Naive B cell (primary cell): Measurements from ENCODE around the gene IFNB1. TPM values are rescaled to one million over a fixed set of nuclear protein-coding genes. Genes with fewer than 3 reads are reported as not detected.

ENCODE experiments used
- ATAC-seq, 2 donors: fragments of 150-1000 bp; cut with Tn5 transposase; 2 replicates each; pipeline ENCODE4 v1.10.0; 2021; ENCODE audit warnings: low read depth in 2 of 2, mild to moderate bottlenecking in 2 of 2, moderate library complexity in 2 of 2
- DNase-seq: peaks from one replicate; pipeline ENCODE4 v3.0.0; 2022
- H3K27ac Mint-ChIP-seq, 6 donors: one replicate each; pipeline ENCODE4 v1.8.0; 2020 to 2022; ENCODE audit warnings: mild to moderate bottlenecking in 6 of 6, mixed read lengths in 6 of 6, moderate library complexity in 5 of 6, inconsistent platforms in 2 of 6
- H3K27me3 Mint-ChIP-seq, 3 donors: one replicate each; pipeline ENCODE4 v1.8.0; 2021 to 2022; ENCODE audit warnings: mixed read lengths in 3 of 3, mild to moderate bottlenecking in 1 of 3
- H3K36me3 Mint-ChIP-seq, 2 donors: one replicate each; pipeline ENCODE4 v1.8.0; 2020 to 2022; ENCODE audit warnings: mixed read lengths in 2 of 2, inconsistent platforms in 1 of 2, mild to moderate bottlenecking in 1 of 2
- H3K4me1 Mint-ChIP-seq, 3 donors: one replicate each; pipeline ENCODE4 v1.8.0; 2020 to 2022; ENCODE audit warnings: mixed read lengths in 3 of 3, inconsistent platforms in 1 of 3, mild to moderate bottlenecking in 1 of 3, moderate library complexity in 1 of 3
- H3K4me3 Mint-ChIP-seq, 8 donors: one replicate each; pipeline ENCODE4 v1.8.0; 2020 to 2022; ENCODE audit warnings: mild to moderate bottlenecking in 8 of 8, mixed read lengths in 8 of 8, moderate library complexity in 8 of 8, inconsistent platforms in 2 of 8
- H3K9me3 Mint-ChIP-seq, 7 donors: one replicate each; pipeline ENCODE4 v1.8.0; 2020 to 2022; ENCODE audit warnings: mixed read lengths in 7 of 7, mild to moderate bottlenecking in 5 of 7, inconsistent platforms in 2 of 7, moderate library complexity in 1 of 7
- polyA plus RNA-seq, 6 donors: library from polyadenylated mRNA; unstranded; fragments of 300-500 nt; fragmentation: Illumina TruSeq; gene quantifications; one replicate each; pipeline ENCODE4 v1.2.3, GENCODE V29; 2021; ENCODE audit warnings: low read depth in 6 of 6

Gene IFNB1
- polyA plus RNA-seq, 6 donors from 2014 or later = not detected

GRCh38 chr9:21086538-21086937 is 8.8 kb upstream of the IFNB1 start:
- peaks cover 0 to 14% of the 10 kb centered on the region in 2 donors for H3K36me3 Mint-ChIP-seq
- no peak for ATAC-seq
- H3K27me3 Mint-ChIP-seq = no peaks in the 10 kb centered on the region
- peaks cover 0 to 14% (median 3%) of the 10 kb centered on the region in 7 donors for H3K9me3 Mint-ChIP-seq
- H3K27ac Mint-ChIP-seq = no peak overlapping the region
- no peak for DNase-seq
- H3K4me1 Mint-ChIP-seq = peaks cover 4 to 9% (median 5%) of the 10 kb centered on the region in 3 donors
- H3K4me3 Mint-ChIP-seq = no peak overlapping the region

- no peak for DNase-seq
- no peaks in the 10 kb centered on the region for H3K27me3 Mint-ChIP-seq
- no peak overlapping the region for H3K4me3 Mint-ChIP-seq
- peaks cover 0 to 14% of the 10 kb centered on the region in 2 donors for H3K36me3 Mint-ChIP-seq
- H3K27ac Mint-ChIP-seq = no peak overlapping the region
- no peak for ATAC-seq
- peaks cover 0 to 3% (median 3%) of the 10 kb centered on the region in 3 donors for H3K4me1 Mint-ChIP-seq
- H3K9me3 Mint-ChIP-seq = peaks cover 0 to 14% (median 3%) of the 10 kb centered on the region in 7 donors
Observed at GRCh38 chr9:21085005-21085404, 7.3 kb upstream of the IFNB1 start.

- no peaks in the 10 kb centered on the region for H3K27me3 Mint-ChIP-seq
- H3K4me3 Mint-ChIP-seq = no peak overlapping the region
- H3K36me3 Mint-ChIP-seq = peaks cover 0 to 14% of the 10 kb centered on the region in 2 donors
- peaks cover 0 to 14% (median 3%) of the 10 kb centered on the region in 7 donors for H3K9me3 Mint-ChIP-seq
- H3K27ac Mint-ChIP-seq = no peak overlapping the region
- peaks cover 0 to 3% (median 3%) of the 10 kb centered on the region in 3 donors for H3K4me1 Mint-ChIP-seq
- DNase-seq (no peak), ATAC-seq (no peak)
Observed at GRCh38 chr9:21084242-21084850, 6.6 kb upstream of the IFNB1 start.

- no peak for ATAC-seq
- H3K4me3 Mint-ChIP-seq = peak overlapping the region in 1 of 8 donors; percentile 2
- H3K9me3 Mint-ChIP-seq = peaks cover 0 to 14% (median 3%) of the 10 kb centered on the region in 7 donors
- H3K27me3 Mint-ChIP-seq = no peaks in the 10 kb centered on the region
- H3K4me1 Mint-ChIP-seq = peaks cover 0 to 3% (median 3%) of the 10 kb centered on the region in 3 donors
- H3K27ac Mint-ChIP-seq = peak overlapping the region in 1 of 6 donors; percentile 52
- no peak for DNase-seq
- peaks cover 0 to 14% of the 10 kb centered on the region in 2 donors for H3K36me3 Mint-ChIP-seq
Observed at GRCh38 chr9:21082671-21083070, 4.9 kb upstream of the IFNB1 start.

- DNase-seq = no peak
- H3K4me3 Mint-ChIP-seq = no peak overlapping the region
Observed at GRCh38 chr9:21081999-21082398, 4.3 kb upstream of the IFNB1 start.

GRCh38 chr9:21081451-21081850 is 3.7 kb upstream of the IFNB1 start:
- H3K4me1 Mint-ChIP-seq = peaks cover 0 to 3% (median 3%) of the 10 kb centered on the region in 3 donors

More at GRCh38 chr9:21081999-21082398, 4.3 kb upstream of the IFNB1 start:
- Mint-ChIP-seq H3K27ac (no peak overlapping the region), H3K9me3 (peaks cover 0 to 14% (median 3%) of the 10 kb centered on the region in 7 donors), H3K4me1 (peaks cover 0 to 3% (median 3%) of the 10 kb centered on the region in 3 donors), H3K36me3 (peaks cover 0 to 14% of the 10 kb centered on the region in 2 donors), H3K27me3 (no peaks in the 10 kb centered on the region)
- no peak for ATAC-seq

GRCh38 chr9:21080793-21081192 is 3.1 kb upstream of the IFNB1 start:
- H3K4me1 Mint-ChIP-seq = peaks cover 0 to 3% (median 3%) of the 10 kb centered on the region in 3 donors
- ATAC-seq (no peak), DNase-seq (no peak)
- no peaks in the 10 kb centered on the region for H3K27me3 Mint-ChIP-seq
- H3K27ac Mint-ChIP-seq = no peak overlapping the region
- H3K4me3 Mint-ChIP-seq = no peak overlapping the region
- H3K9me3 Mint-ChIP-seq = peaks cover 0 to 8% (median 3%) of the 10 kb centered on the region in 7 donors
- peaks cover 0 to 6% of the 10 kb centered on the region in 2 donors for H3K36me3 Mint-ChIP-seq

More at GRCh38 chr9:21081451-21081850, 3.7 kb upstream of the IFNB1 start:
- Mint-ChIP-seq H3K27me3 (no peaks in the 10 kb centered on the region), H3K27ac (peak overlapping the region in 1 of 6 donors; percentile 61), H3K36me3 (peaks cover 0 to 12% of the 10 kb centered on the region in 2 donors), H3K9me3 (peaks cover 0 to 12% (median 3%) of the 10 kb centered on the region in 7 donors), H3K4me3 (no peak overlapping the region)
- no peak for DNase-seq
- no peak for ATAC-seq

- Mint-ChIP-seq H3K9me3 (peaks cover 0 to 4% (median 0%) of the 10 kb centered on the region in 7 donors), H3K4me1 (peaks cover 0 to 3% (median 3%) of the 10 kb centered on the region in 3 donors), H3K27me3 (no peaks in the 10 kb centered on the region), H3K27ac (no peak overlapping the region), H3K36me3 (no peaks in the 10 kb centered on the region), H3K4me3 (no peak overlapping the region)
- no peak for DNase-seq
- no peak for ATAC-seq
Observed at GRCh38 chr9:21078702-21079101, 960 bp upstream of the IFNB1 start.

GRCh38 chr9:21075484-21075883 is 2.3 kb downstream of the IFNB1 start:
- no peak for ATAC-seq
- Mint-ChIP-seq H3K27me3 (peaks cover 0 to 4% (median 0%) of the 10 kb centered on the region in 3 donors), H3K9me3 (peaks cover 0 to 4% (median 2%) of the 10 kb centered on the region in 7 donors), H3K27ac (peak overlapping the region in 1 of 6 donors; percentile 68), H3K4me1 (no peaks in the 10 kb centered on the region), H3K4me3 (no peak overlapping the region), H3K36me3 (no peaks in the 10 kb centered on the region)
- DNase-seq = no peak

GRCh38 chr9:21070906-21071305 is 6.8 kb downstream of the IFNB1 start:
- H3K27ac Mint-ChIP-seq = no peak overlapping the region
- H3K36me3 Mint-ChIP-seq = no peaks in the 10 kb centered on the region
- ATAC-seq (no peak), DNase-seq (no peak)
- no peak overlapping the region for H3K4me3 Mint-ChIP-seq
- peaks cover 0 to 4% (median 0%) of the 10 kb centered on the region in 3 donors for H3K27me3 Mint-ChIP-seq
- H3K9me3 Mint-ChIP-seq = peaks cover 0 to 2% (median 0%) of the 10 kb centered on the region in 7 donors
- H3K4me1 Mint-ChIP-seq = no peaks in the 10 kb centered on the region

- DNase-seq (no peak), ATAC-seq (no peak)
- H3K27ac Mint-ChIP-seq = no peak overlapping the region
- H3K9me3 Mint-ChIP-seq = peaks cover 0 to 2% (median 0%) of the 10 kb centered on the region in 7 donors
- no peaks in the 10 kb centered on the region for H3K36me3 Mint-ChIP-seq
- H3K27me3 Mint-ChIP-seq = peaks cover 0 to 4% (median 0%) of the 10 kb centered on the region in 3 donors
- no peaks in the 10 kb centered on the region for H3K4me1 Mint-ChIP-seq
- H3K4me3 Mint-ChIP-seq = no peak overlapping the region
Observed at GRCh38 chr9:21070171-21070571, 7.6 kb downstream of the IFNB1 start.

- H3K4me3 Mint-ChIP-seq = no peak overlapping the region
- ATAC-seq = no peak
- H3K27me3 Mint-ChIP-seq = no peaks in the 10 kb centered on the region
- no peaks in the 10 kb centered on the region for H3K36me3 Mint-ChIP-seq
- peaks cover 0 to 10% (median 0%) of the 10 kb centered on the region in 7 donors for H3K9me3 Mint-ChIP-seq
- H3K27ac Mint-ChIP-seq = no peak overlapping the region
- DNase-seq = no peak
- H3K4me1 Mint-ChIP-seq = peaks cover 0 to 5% (median 0%) of the 10 kb centered on the region in 3 donors
Observed at GRCh38 chr9:21060919-21061561, 16.7 kb downstream of the IFNB1 start.

GRCh38 chr9:21056931-21057330 is 20.8 kb downstream of the IFNB1 start:
- Mint-ChIP-seq H3K36me3 (no peaks in the 10 kb centered on the region), H3K4me3 (no peak overlapping the region), H3K9me3 (peaks cover 0 to 10% (median 0%) of the 10 kb centered on the region in 7 donors), H3K27ac (no peak overlapping the region), H3K27me3 (no peaks in the 10 kb centered on the region), H3K4me1 (peaks cover 0 to 5% (median 0%) of the 10 kb centered on the region in 3 donors)
- ATAC-seq (no peak), DNase-seq (no peak)

GRCh38 chr9:21053851-21054250 is 23.9 kb downstream of the IFNB1 start:
- peak overlapping the region in 2 of 6 donors; percentile 27 to 64 for H3K27ac Mint-ChIP-seq
- peaks cover 0 to 10% (median 0%) of the 10 kb centered on the region in 7 donors for H3K9me3 Mint-ChIP-seq
- H3K36me3 Mint-ChIP-seq = no peaks in the 10 kb centered on the region
- no peak for ATAC-seq
- no peak for DNase-seq
- no peak overlapping the region for H3K4me3 Mint-ChIP-seq
- no peaks in the 10 kb centered on the region for H3K27me3 Mint-ChIP-seq
- H3K4me1 Mint-ChIP-seq = peaks cover 0 to 3% (median 0%) of the 10 kb centered on the region in 3 donors
